SH-SY5Y (cell line): ENCODE results near the gene CD59.

Experiments used
- GATA2 ChIP-seq: IDR thresholded peaks from 2 replicates; pipeline ENCODE4 v1.6.1; 2011; ENCODE audit warnings: mild to moderate bottlenecking, low read depth, low read length
- GATA3 ChIP-seq: IDR thresholded peaks from 2 replicates; pipeline ENCODE4 v1.6.1; 2011; ENCODE audit warnings: low read depth, mild to moderate bottlenecking, low read length, moderate library complexity

- TF ChIP-seq GATA2 (no peak), GATA3 (no peak)
Measured at GRCh38 chr11:33724644-33725035, 11.6 kb downstream of the CD59 start.
